AG09319 (cell line): ENCODE data around the gene CHST11.
A peak's percentile ranks its signal among the peaks of the same experiment; 100 is the strongest.

Experiments used
- DNase-seq: peaks from one replicate; pipeline ENCODE4 v3.0.0-alpha.2; 2010; ENCODE audit warnings: low read depth; ENCODE audit errors: extremely low read depth
- CTCF ChIP-seq: IDR thresholded peaks from 2 replicates; pipeline ENCODE4 v1.5.1; 2011; ENCODE audit warnings: low read depth, mild to moderate bottlenecking, inconsistent platforms, low read length, moderate library complexity

CHST11 gene

GRCh38 chr12:104588047-104588920, 131.5 kb downstream of the CHST11 start:
- no peak for DNase-seq
- TF ChIP-seq CTCF, result no peak

GRCh38 chr12:104588921-104589590, 132.3 kb downstream of the CHST11 start:
- no peak for TF ChIP-seq CTCF

GRCh38 chr12:104590022-104590421, 133.3 kb downstream of the CHST11 start:
- DNase-seq, result no peak

More at GRCh38 chr12:104588921-104589590, 132.3 kb downstream of the CHST11 start:
- DNase-seq, result no peak

GRCh38 chr12:104591257-104591885, 134.6 kb downstream of the CHST11 start:
- no peak for DNase-seq
- no peak for TF ChIP-seq CTCF

More at GRCh38 chr12:104590022-104590421, 133.3 kb downstream of the CHST11 start:
- TF ChIP-seq CTCF, result no peak

- no peak for DNase-seq
- no peak for TF ChIP-seq CTCF
Observed at GRCh38 chr12:104593482-104593881, 136.7 kb downstream of the CHST11 start.

- no peak; the same call in 1 of the 2 replicates for TF ChIP-seq CTCF
- peak; percentile 68 for DNase-seq
Observed at GRCh38 chr12:104596134-104596799, 139.5 kb downstream of the CHST11 start.
